Ramos (cell line): ENCODE results near the gene LAMA2.

Experiments used
- in situ Hi-C: fragments of 300-500 bp; cut with MboI; formaldehyde crosslinking; loops from one replicate; pipeline ENCODE4 v1.14.3; 2022; ENCODE audit warnings: low sequenced_read_pairs; ENCODE audit not compliant: unreplicated experiment

LAMA2 gene

DNA sequence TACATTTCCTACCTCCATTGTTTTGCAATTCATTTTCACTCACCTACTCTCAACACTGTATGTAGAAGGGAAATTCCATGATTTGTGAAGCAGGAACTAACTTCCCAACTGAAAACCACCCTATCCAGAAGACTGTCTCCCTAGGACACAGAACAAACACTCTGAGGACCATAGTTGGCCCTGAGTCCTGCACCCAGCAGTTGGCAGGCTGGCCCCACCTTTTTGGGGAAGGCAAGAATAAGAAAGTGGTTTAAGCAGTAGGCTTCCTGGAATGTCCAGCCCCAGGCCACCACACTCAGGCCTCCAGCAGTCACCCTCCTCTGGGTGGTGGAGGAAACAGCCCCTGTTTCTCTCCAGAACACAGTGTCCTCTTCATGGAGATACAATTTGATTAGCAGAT is 568.2 kb downstream of the LAMA2 start:
- in situ Hi-C loops: no loop called here

GRCh38 chr6:129453073-129453472 is 570.1 kb downstream of the LAMA2 start:
- in situ Hi-C loops: no loop called here

DNA sequence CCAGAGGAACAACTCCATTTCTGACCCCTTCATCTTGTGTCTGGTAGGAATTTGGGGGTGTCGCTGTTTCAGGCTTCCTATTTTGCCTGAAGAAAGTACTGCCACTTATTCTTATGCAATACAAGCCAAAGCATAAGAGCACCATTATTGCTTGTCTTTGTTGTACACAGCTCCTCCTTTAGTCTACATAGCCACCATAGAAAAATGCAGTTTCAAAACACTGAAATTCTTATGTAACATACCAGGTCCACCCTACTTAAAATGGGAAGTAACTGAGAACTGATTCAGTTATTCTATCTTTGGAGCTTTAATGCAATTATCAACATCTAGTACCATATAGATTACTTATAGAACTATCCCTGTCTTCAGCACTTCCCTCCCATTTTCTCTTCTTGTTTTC is 571.5 kb downstream of the LAMA2 start:
- in situ Hi-C loops: no loop called here

DNA sequence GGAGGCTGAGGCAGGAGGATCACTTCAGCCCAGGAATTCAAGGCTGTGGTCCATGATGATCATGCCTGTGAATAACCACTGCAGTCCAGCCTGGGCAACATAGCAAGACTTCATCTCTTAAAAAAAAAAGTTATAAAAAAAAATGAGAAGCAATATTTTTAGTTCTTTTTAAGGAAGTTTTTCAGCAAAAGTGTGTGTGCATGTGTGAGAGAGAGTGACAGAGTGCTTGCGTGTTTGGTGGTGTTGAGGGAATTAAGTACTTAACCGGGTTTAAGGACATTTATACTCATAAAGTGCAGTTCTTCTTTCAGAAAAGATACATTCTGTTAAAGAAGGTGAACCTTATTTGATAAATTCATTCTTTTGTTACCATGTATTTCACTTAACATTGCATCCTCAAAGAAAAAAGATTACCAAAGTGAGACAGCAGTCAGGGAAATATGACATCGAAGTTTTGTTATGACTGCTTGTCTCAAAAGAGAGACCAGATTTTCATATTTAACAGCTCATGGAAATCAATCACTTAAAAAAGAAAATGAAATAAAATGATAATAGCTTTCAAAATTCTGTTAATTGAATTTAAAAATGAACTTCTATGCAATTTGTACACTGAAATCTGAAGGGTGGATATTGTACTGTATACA is 572.3 kb downstream of the LAMA2 start:
- in situ Hi-C loops: no loop called here

DNA sequence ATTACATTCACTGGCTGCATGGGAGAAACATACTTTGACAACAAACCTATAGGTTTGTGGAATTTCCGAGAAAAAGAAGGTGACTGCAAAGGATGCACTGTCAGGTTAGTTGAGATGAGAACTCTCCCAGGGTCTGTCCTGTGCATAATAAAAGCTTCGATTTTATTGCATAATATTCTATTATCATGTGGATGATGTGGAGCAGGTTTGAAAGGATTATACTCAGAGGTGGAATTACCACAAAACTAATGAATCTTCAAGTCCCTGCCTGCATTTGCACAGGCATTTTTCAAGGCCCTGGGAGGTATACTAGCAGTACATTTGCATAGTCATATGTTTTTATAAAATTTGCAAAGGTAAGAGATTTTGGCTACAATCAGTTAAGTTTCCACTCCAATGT is 577.3 kb downstream of the LAMA2 start:
- in situ Hi-C loops: no loop called here

- in situ Hi-C loops: no loop called here
Measured at GRCh38 chr6:129469070-129469662, 586.2 kb downstream of the LAMA2 start.

GRCh38 chr6:129472239-129472638 is 589.3 kb downstream of the LAMA2 start:
- in situ Hi-C loops: no loop called here

- in situ Hi-C loops: no loop called here
Measured at GRCh38 chr6:129473546-129473945, 590.6 kb downstream of the LAMA2 start.

DNA sequence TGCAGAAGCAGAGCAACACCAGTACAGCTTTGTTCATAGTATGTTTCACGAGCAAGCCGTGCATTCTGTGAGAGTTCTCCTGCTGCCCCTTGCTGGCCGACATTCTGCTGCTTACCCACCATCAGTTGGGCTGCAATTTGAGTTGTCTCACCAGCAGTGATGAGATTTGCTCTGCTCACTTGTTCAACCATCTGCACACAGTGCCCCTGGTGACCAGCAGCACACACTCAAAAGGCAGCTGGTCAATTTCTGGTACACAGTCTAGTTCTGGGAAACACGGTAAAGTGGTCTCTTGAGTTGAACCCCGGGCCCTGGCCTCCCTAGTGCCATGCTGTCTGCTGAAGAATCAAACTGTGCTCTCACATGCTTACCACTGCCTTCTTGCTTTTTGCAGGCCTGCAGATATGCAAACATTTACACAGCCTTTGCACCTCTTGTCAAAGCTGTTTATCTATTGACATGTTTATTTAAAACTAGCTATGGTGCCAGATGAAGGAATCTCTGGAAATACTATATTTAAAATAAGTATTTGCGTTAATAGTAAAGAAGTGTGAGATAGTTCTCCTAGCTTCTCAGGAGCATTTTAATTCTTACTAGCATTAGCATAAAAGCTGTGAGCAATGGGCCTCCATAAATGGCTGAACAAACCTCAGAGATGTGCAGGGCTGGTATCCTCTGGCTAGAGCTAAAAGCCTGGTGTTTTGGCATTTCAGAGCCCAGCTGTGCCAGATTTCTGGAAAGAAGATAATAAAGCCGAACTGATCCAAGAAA is 592.7 kb downstream of the LAMA2 start:
- in situ Hi-C loops: no loop called here

- in situ Hi-C loops: no loop called here
Measured at GRCh38 chr6:129476248-129476564, 593.3 kb downstream of the LAMA2 start.

DNA sequence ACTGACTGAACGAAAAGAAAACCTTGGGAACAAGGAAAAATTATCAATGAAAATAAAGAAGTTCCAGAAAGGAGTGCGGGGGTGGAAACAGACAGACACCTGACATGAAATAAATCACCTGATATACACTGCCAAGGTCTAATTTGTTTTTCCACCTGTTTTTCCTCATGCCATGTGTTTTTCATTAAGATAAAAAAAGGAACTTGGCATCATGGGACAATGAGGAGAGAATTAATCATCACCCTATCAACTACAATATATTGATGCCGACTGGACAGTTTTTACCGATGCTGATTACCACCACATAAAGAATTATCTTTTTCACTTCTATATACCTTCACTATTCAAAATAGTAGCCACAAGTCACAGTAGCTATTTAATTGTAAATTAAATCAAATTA is 593.9 kb downstream of the LAMA2 start:
- in situ Hi-C loops: no loop called here

- in situ Hi-C loops: no loop called here
Measured at GRCh38 chr6:129478379-129478778, 595.4 kb downstream of the LAMA2 start.

- in situ Hi-C loops: no loop called here
Measured at GRCh38 chr6:129481706-129482105, 598.8 kb downstream of the LAMA2 start.

- in situ Hi-C loops: no loop called here
Measured at GRCh38 chr6:129485746-129486145, 602.8 kb downstream of the LAMA2 start.

DNA sequence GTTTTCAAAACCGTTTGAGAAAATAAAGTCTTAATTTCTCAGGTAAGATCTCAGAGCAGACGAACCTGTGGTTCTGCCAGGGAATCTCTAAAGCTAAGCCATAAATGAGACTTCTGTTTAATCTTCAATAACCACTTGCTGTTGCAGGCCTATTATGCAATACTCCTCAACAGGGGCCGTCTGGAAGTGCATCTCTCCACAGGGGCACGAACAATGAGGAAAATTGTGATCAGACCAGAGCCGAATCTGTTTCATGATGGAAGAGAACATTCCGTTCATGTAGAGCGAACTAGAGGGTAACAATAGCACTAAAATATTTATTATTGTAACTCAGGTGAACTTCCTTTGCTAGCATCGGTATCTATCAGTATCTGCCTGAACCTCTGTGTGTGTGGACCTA is 603.4 kb downstream of the LAMA2 start:
- in situ Hi-C loops: no loop called here

- in situ Hi-C loops: no loop called here
Measured at GRCh38 chr6:129488313-129488712, 605.4 kb downstream of the LAMA2 start.

GRCh38 chr6:129489215-129489765 is 606.4 kb downstream of the LAMA2 start:
- in situ Hi-C loops: no loop called here

DNA sequence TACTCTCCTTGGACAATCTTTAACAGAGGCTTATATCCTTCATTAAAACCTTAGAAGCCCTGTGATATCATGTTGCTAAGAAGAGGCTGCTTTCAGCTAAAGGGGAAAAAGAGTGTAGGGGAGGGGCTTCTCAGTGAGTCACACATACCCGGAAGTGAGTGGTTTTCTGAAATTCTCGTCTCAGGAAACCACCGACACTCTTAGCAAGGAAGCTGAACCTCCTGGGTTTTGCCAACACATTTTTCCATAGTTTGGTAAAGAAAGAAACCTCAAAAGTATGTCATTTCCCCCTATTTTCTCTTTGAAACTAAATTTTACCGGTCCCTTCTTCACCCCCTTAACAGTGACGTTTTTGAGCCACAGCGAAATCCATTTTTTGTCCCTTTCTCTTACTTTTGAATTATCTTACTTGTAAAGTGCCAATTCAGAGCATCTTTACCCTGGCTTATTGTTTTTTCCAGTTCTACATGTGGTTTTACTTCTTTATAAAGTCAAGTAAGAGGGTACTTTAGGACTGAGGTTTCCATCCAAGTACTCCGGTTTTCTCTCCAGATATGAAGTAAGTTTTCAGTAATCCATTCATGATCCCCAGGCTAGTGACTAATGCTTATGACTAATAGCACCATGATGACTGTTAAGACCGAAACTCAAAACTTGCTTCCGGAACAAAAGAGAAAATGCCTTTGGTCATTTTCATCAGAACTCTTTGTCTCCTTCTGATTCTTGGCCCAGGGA is 607.8 kb downstream of the LAMA2 start:
- in situ Hi-C loops: no loop called here

GRCh38 chr6:129491436-129491835 is 608.5 kb downstream of the LAMA2 start:
- in situ Hi-C loops: no loop called here

GRCh38 chr6:129492260-129492659 is 609.3 kb downstream of the LAMA2 start:
- in situ Hi-C loops: no loop called here
